HG03460 (cell line): ENCODE data around the gene DAAM2.

Experiments used
- ATAC-seq: cut with Tn5 transposase; IDR thresholded peaks from one replicate; pipeline ENCODE4 v1.9.1; 2021; ENCODE audit not compliant: unreplicated experiment

DAAM2 gene

DNA sequence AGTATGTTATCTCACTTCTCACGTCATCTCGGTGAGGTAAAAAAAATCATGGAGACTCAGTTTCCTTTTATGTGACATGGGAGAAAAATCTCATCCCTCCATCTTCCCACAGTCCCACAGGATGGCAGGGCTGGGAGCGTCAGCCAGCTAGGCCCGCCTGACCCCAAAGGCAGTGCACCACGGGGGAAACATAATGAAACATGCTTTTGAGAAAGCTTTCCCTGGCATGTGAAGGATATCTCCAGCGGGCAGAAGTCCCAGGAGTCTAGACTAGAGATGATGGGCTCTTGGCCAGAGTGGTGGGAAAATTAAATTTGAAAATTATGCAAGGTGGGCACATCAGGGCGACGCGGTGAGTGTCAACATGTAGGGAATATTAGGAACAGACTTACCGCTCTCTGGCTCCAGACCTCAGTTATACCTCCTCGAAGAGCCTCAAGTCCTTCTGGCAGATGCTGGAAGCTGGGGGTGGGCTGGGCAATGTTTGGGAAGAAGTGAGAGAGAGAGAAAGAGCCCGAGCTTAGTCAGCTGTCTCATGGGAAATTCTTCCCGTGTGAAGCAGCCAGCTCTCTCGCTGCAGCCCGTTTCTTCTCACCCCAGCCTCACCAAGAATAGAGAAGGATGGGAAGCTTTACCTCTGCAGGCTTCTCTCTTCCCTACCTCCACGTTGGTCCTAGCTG lies 89.8 kb downstream of the DAAM2 start:
- no peak for ATAC-seq

DNA sequence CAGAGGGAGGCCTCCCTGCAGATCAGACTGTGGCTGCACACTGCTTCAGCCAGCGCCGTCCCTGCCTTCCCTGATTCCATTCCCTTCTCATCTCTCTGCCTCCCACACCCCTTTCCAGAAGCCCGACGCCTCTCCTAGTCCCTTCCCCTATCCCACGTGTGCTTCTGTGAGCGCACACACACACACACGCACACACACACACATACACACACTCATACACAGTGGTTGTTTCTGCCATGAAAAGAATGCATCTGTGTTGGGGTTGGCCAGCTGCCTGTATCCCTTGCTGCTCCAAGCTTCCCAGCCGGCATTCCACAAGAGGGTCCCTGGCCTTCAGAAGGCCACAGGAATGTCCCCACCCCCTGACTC lies 90.3 kb downstream of the DAAM2 start:
- no peak for ATAC-seq

- ATAC-seq, result no peak
Measured at GRCh38 chr6:39884696-39885095, 92.5 kb downstream of the DAAM2 start.

GRCh38 chr6:39885691-39886090 lies 93.5 kb downstream of the DAAM2 start:
- no peak for ATAC-seq

- ATAC-seq, result no peak
Measured at GRCh38 chr6:39886871-39887270, 94.7 kb downstream of the DAAM2 start.

- ATAC-seq, result no peak
Measured at GRCh38 chr6:39887692-39888450, 95.7 kb downstream of the DAAM2 start.

DNA sequence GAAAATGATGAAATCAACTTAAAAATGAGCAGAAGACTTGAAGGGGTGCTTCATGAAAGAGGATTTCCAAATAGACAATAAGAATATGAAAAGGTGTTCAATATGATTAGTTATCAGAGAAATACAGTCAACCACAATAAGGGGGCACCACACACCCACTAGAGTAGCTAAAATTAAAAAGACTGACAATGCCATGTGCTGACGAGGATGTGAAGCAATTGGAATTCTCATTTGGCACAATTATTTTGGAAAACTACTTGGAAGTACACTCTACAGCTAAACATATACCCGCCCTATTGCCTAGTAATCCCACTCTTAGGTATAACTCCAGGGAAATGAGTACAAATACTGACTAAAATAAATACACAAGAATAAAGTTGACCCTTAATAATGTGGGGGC lies 97.1 kb downstream of the DAAM2 start:
- ATAC-seq, result no peak

DNA sequence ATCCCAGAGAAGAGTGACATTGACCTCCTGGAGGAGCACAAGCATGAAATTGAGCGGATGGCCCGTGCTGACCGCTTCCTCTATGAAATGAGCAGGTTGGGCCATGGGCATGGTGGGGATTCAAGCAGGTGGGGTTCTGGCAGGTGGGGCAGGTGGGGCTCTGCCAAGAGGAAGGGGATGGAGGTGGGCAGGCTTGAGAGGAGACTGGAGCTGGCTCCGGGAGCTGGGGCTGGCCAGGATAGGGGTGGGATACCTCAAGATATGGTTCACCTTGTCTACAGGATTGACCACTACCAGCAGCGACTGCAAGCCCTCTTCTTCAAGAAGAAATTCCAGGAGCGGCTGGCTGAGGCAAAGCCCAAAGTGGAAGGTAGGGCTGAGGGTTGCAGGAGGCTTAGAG lies 99.2 kb downstream of the DAAM2 start:
- no peak for ATAC-seq

DNA sequence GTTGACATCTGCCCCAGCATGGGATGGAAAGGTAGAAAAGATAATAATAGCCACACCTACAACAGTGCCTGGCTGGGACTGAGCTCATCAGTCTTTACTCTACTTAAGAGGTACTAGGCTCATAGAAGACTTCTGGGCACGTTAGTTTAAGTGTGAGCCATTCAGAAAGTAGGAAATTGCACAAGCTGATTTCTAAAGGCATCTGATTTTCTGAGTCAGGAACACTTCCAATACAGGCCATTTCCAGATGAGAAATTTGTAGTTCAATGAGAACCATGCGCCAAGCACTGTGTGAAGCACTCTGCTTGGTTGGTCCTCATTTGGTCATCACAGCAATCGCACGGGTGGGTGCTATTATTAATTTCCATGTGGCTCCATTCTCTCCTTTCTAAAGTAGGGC lies 99.8 kb downstream of the DAAM2 start:
- no peak for ATAC-seq

DNA sequence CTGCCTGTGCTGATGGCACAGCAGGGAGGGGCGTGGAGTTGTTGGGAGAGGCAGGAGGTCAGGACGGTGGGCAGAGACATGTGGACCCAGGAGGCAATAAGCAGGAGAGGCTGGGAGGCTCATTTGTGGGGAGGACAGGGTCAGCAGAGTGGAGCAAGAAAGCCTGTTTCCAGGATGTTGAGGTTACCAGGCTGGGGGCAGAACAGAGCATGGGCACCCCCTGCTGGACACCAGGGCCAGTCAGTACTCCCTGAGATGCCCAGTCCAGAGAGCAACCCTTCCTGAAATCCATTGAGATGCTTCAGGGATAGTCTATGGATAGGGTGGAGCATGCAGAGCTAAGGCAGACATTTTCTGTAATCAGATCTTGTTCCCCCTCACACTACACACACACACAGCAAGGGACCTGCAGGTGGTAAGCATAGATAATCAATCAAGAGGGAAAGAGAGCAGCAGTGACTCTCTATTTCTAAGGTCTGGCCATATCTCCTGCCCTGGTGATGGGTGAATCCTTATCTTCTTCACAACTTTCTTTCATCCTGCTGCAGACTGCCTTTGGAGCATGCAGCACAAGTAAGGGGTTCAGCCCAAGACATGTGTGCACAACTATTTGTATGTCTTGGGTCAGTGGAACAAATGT lies 100.4 kb downstream of the DAAM2 start:
- no peak for ATAC-seq

DNA sequence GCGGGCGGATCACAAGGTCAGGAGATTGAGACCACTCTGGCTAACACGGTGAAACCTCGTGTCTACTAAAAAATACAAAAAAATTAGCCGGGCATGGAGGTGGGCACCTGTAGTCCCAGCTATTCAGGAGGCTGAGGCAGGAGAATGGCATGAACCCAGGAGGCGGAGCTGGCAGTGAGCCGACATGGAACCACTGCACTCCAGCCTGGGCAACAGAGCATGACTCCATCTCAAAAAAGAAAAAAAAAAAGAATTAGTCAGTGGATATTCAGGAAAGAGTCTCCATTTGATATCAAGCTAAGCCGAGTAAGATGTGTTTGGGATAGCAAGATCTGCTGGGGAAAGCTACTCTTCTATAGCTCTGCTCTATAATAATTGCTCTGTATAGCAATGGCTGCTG lies 101.1 kb downstream of the DAAM2 start:
- no peak for ATAC-seq

GRCh38 chr6:39896701-39897100 lies 104.5 kb downstream of the DAAM2 start:
- no peak for ATAC-seq

GRCh38 chr6:39897698-39898097 lies 105.5 kb downstream of the DAAM2 start:
- no peak for ATAC-seq

- no peak for ATAC-seq
Measured at GRCh38 chr6:39898625-39899024, 106.4 kb downstream of the DAAM2 start.

GRCh38 chr6:39899554-39900295 lies 107.5 kb downstream of the DAAM2 start:
- ATAC-seq, result no peak

DNA sequence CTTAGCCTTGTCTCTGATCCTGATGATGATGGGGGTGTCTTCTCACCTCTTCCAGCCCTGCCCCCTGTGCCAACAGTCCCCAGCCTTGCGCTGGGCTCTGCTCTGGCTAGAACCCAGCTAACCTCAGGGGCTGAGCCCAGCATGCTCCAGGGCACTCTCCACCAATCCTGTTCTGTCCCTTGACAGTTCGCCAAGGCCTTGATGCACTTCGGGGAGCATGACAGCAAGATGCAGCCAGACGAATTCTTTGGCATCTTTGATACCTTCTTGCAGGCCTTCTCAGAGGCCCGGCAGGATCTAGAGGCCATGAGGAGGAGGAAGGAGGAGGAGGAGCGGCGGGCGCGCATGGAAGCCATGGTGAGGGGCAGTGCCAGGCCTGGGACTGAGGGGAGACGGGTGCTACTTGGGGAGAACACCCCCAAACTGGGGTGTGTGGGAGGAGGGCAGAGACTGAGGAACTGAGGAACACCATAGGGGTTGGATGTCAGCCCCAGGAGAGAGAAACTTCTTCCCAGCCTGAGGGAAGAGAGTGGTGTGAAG lies 109.0 kb downstream of the DAAM2 start:
- no peak for ATAC-seq

- ATAC-seq, result no peak
Measured at GRCh38 chr6:39901670-39902069, 109.5 kb downstream of the DAAM2 start.

GRCh38 chr6:39902136-39902535 lies 110.0 kb downstream of the DAAM2 start:
- no peak for ATAC-seq

GRCh38 chr6:39902786-39903465 lies 110.8 kb downstream of the DAAM2 start:
- ATAC-seq, result no peak

DNA sequence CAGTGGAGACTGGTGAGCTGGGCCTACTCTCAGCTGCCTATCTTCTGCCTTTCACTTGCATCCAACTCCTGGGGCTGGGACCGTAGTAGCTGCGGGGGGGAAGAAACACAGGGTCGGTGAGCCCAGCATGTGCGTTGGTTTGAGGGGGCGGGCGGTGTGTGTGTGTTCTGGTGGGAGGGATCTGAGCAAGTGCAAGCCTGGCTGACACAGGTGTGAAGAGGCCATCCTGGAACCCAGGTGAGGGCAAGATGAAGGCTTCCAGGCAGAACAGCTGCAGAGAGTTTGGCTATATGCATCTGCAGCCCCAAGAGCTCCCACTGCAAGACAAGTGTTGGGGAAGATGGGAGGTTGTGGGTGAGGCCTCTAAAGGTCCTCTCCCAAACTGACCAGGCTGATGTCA lies 111.5 kb downstream of the DAAM2 start:
- ATAC-seq, result no peak
